Esophagus squamous epithelium (tissue), 4 donors: ENCODE measurements around the gene C1QTNF7.

Experiments used
- CTCF ChIP-seq, 6 experiments: fragments of 450-650 bp in 4 of 6; fragments of 200-600 bp in 2 of 6; sonication (generic) in 2 of 6; IDR thresholded peaks; one replicate each; pipeline ENCODE4 v1.5.1; 2016 to 2019; ENCODE audit warnings: antibody characterized with exemption in 6 of 6, mild to moderate bottlenecking in 4 of 6, moderate library complexity in 4 of 6
- POLR2A ChIP-seq, 4 donors: fragments of 450-650 bp; IDR thresholded peaks; one replicate each; pipeline ENCODE4 v1.6.1; 2017; ENCODE audit warnings: antibody characterized with exemption in 4 of 4, mild to moderate bottlenecking in 4 of 4, moderate library complexity in 3 of 4

DNA sequence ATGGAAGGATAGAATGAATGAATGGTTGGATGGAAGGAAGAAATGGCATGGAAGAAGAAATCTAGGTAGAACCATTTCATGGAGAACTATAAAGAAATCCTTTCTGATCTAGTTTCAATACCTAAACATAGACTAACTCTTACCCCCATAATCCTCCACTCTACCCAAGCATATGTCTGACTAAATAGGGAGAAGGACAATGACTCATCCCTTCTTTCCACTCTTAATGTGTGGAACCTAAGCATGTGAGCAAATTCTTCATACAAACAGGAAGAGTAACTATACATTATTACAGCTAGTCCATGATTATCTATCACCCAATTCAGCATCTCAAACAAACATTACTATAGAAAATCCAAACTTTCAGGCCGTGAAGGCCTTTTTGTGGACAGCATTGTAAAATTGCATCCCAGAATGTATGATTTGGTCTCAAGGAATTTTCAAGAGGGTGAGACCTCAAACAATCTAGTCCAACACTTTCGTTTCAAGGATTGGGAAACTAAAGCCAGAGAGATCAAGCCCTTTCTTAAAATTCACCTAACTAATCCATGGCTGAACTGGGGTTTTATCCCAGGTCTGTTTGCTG is 11.2 kb downstream of the C1QTNF7 start:
- TF ChIP-seq POLR2A (IDR thresholded peaks at IDR 0.05) (no peak), CTCF (IDR thresholded peaks at IDR 0.05) (no peak)
